ENCODE results near the gene IPO4. TPM values are rescaled to one million over a fixed set of nuclear protein-coding genes. Genes with fewer than 3 reads are reported as not detected.

IPO4 gene
- polyA plus RNA-seq, 3 donors = 32.8 to 42.1 (median 40.5) TPM

Other genes with a start within 250 kb of the IPO4 start
- gene DHRS4, start 235.0 kb downstream of the IPO4 start, polyA plus RNA-seq (ENCODE audit: insufficient read length in 3 of 3) = 10 to 100 TPM; 51.6 to 63.2 (median 58.2) TPM
- gene DHRS4L2, start 199.9 kb downstream of the IPO4 start, polyA plus RNA-seq (ENCODE audit: insufficient read length in 3 of 3) = 10 to 100 TPM; 34.9 to 40.4 (median 35.4) TPM
- gene CARMIL3, start 136.8 kb downstream of the IPO4 start, polyA plus RNA-seq (ENCODE audit: insufficient read length in 3 of 3) = 1 to 10 TPM; 1.5 to 3.7 (median 2.7) TPM
- gene CPNE6, start 117.3 kb downstream of the IPO4 start, polyA plus RNA-seq (ENCODE audit: insufficient read length in 3 of 3) = not detected
- 10 to 100 TPM; 28.9 to 37.3 (median 34.4) TPM for gene PCK2, start 94.5 kb downstream of the IPO4 start, polyA plus RNA-seq (ENCODE audit: insufficient read length in 3 of 3)
- 10 to 100 TPM; 72.3 to 85.0 (median 80.7) TPM for gene DCAF11, start 74.0 kb downstream of the IPO4 start, polyA plus RNA-seq (ENCODE audit: insufficient read length in 3 of 3)
- gene NRL, start 73.9 kb downstream of the IPO4 start, polyA plus RNA-seq (ENCODE audit: insufficient read length in 3 of 3) = 1 to 10 TPM; 1.5 to 2.7 (median 2.4) TPM
- gene FITM1, start 58.2 kb downstream of the IPO4 start, polyA plus RNA-seq (ENCODE audit: insufficient read length in 3 of 3) = 1 to 10 TPM in 1 of 3 donors, under 1 TPM in 2; 0.56 to 1.6 (median 0.79) TPM
- 100 to 1,000 TPM; 198 to 220 (median 199) TPM for gene PSME1, start 52.6 kb downstream of the IPO4 start, polyA plus RNA-seq (ENCODE audit: insufficient read length in 3 of 3)
- gene EMC9, start 47.2 kb downstream of the IPO4 start, polyA plus RNA-seq (ENCODE audit: insufficient read length in 3 of 3) = 10 to 100 TPM; 18.4 to 21.1 (median 20.2) TPM
- gene PSME2, start 42.2 kb downstream of the IPO4 start, polyA plus RNA-seq (ENCODE audit: insufficient read length in 3 of 3) = 100 to 1,000 TPM; 150 to 170 (median 152) TPM
- gene RNF31, start 41.3 kb downstream of the IPO4 start, polyA plus RNA-seq (ENCODE audit: insufficient read length in 3 of 3) = 10 to 100 TPM; 45.5 to 59.5 (median 50.4) TPM
- 10 to 100 TPM; 56.3 to 66.1 (median 58.3) TPM for gene IRF9, start 27.6 kb downstream of the IPO4 start, polyA plus RNA-seq (ENCODE audit: insufficient read length in 3 of 3)
- 10 to 100 TPM; 64.2 to 76.7 (median 67.2) TPM for gene REC8, start 16.7 kb downstream of the IPO4 start, polyA plus RNA-seq (ENCODE audit: insufficient read length in 3 of 3)
- gene TM9SF1, start 6.6 kb upstream of the IPO4 start, polyA plus RNA-seq (ENCODE audit: insufficient read length in 3 of 3) = 10 to 100 TPM; 36.6 to 50.8 (median 47.1) TPM
- 10 to 100 TPM in 1 of 3 donors, 1 to 10 TPM in 2; 4.8 to 11.6 (median 6.8) TPM for gene TSSK4, start 16.9 kb upstream of the IPO4 start, polyA plus RNA-seq (ENCODE audit: insufficient read length in 3 of 3)
- gene CHMP4A, start 24.7 kb upstream of the IPO4 start, polyA plus RNA-seq (ENCODE audit: insufficient read length in 3 of 3) = 10 to 100 TPM; 56.1 to 58.4 (median 56.9) TPM
- 10 to 100 TPM; 10.2 to 17.3 (median 13.5) TPM for gene MDP1, start 27.2 kb upstream of the IPO4 start, polyA plus RNA-seq (ENCODE audit: insufficient read length in 3 of 3)
- 100 to 1,000 TPM; 198 to 251 (median 250) TPM for gene NEDD8, start 43.6 kb upstream of the IPO4 start, polyA plus RNA-seq (ENCODE audit: insufficient read length in 3 of 3)
- 100 to 1,000 TPM; 107 to 128 (median 115) TPM for gene GMPR2, start 44.1 kb upstream of the IPO4 start, polyA plus RNA-seq (ENCODE audit: insufficient read length in 3 of 3)
- gene TINF2, start 53.8 kb upstream of the IPO4 start, polyA plus RNA-seq (ENCODE audit: insufficient read length in 3 of 3) = 10 to 100 TPM; 52.8 to 65.8 (median 61.6) TPM
- gene TGM1, start 74.4 kb upstream of the IPO4 start, polyA plus RNA-seq (ENCODE audit: insufficient read length in 3 of 3) = 1 to 10 TPM; 1.6 to 2.1 (median 2.0) TPM
- 10 to 100 TPM; 20.0 to 25.3 (median 23.5) TPM for gene RABGGTA, start 82.8 kb upstream of the IPO4 start, polyA plus RNA-seq (ENCODE audit: insufficient read length in 3 of 3)
- 10 to 100 TPM; 31.4 to 61.9 (median 37.9) TPM for gene DHRS1, start 111.0 kb upstream of the IPO4 start, polyA plus RNA-seq (ENCODE audit: insufficient read length in 3 of 3)
- 10 to 100 TPM; 25.8 to 28.5 (median 26.7) TPM for gene NOP9, start 111.0 kb upstream of the IPO4 start, polyA plus RNA-seq (ENCODE audit: insufficient read length in 3 of 3)
- 10 to 100 TPM; 24.6 to 28.8 (median 26.5) TPM for gene CIDEB, start 119.2 kb upstream of the IPO4 start, polyA plus RNA-seq (ENCODE audit: insufficient read length in 3 of 3)
- 1 to 10 TPM; 3.4 to 4.3 (median 3.7) TPM for gene LTB4R2, start 121.3 kb upstream of the IPO4 start, polyA plus RNA-seq (ENCODE audit: insufficient read length in 3 of 3)
- 1 to 10 TPM; 4.1 to 6.8 (median 5.6) TPM for gene LTB4R, start 122.7 kb upstream of the IPO4 start, polyA plus RNA-seq (ENCODE audit: insufficient read length in 3 of 3)
- gene ADCY4, start 146.3 kb upstream of the IPO4 start, polyA plus RNA-seq (ENCODE audit: insufficient read length in 3 of 3) = 10 to 100 TPM; 15.7 to 25.1 (median 21.6) TPM
- 1 to 10 TPM; 2.5 to 4.5 (median 3.1) TPM for gene RIPK3, start 151.2 kb upstream of the IPO4 start, polyA plus RNA-seq (ENCODE audit: insufficient read length in 3 of 3)
- gene NFATC4, start 179.4 kb upstream of the IPO4 start, polyA plus RNA-seq (ENCODE audit: insufficient read length in 3 of 3) = 10 to 100 TPM; 58.4 to 95.5 (median 74.1) TPM
- gene NYNRIN, start 210.2 kb upstream of the IPO4 start, polyA plus RNA-seq (ENCODE audit: insufficient read length in 3 of 3) = 10 to 100 TPM; 47.5 to 60.0 (median 47.8) TPM
- 1 to 10 TPM; 2.9 to 3.5 (median 3.0) TPM for gene CBLN3, start 240.9 kb upstream of the IPO4 start, polyA plus RNA-seq (ENCODE audit: insufficient read length in 3 of 3)
- gene KHNYN, start 241.1 kb upstream of the IPO4 start, polyA plus RNA-seq (ENCODE audit: insufficient read length in 3 of 3) = 10 to 100 TPM; 44.8 to 51.6 (median 48.4) TPM